MM.1S (cell line): ENCODE data around the gene CTDSP2.

Experiments
- DNase-seq: peaks from one replicate; pipeline ENCODE4 v3.0.0-alpha.2; 2015
- H2AFZ ChIP-seq: fragments of 300-600 bp; sonication (generic); 2 replicates; pipeline ENCODE4 v1.6.0; 2016; ENCODE audit warnings: antibody characterized with exemption, low read length
- H3F3A ChIP-seq: fragments of 300-600 bp; sonication (generic); 2 replicates; pipeline ENCODE4 v1.6.1; 2016; ENCODE audit warnings: mild to moderate bottlenecking, antibody characterized with exemption, low read length, moderate library complexity, mixed read lengths; ENCODE audit not compliant: insufficient read depth
- H3K27ac ChIP-seq: fragments of 300-600 bp; sonication (generic); 2 replicates; pipeline ENCODE4 v1.5.1; 2016; ENCODE audit warnings: mild to moderate bottlenecking, low read length
- H3K27me3 ChIP-seq: fragments of 300-600 bp; sonication (generic); replicated peaks from 2 replicates; pipeline ENCODE4 v1.6.0; 2016; ENCODE audit warnings: low read length; ENCODE audit not compliant: insufficient read depth
- H3K36me3 ChIP-seq: fragments of 300-600 bp; sonication (generic); replicated peaks from 2 replicates; pipeline ENCODE4 v1.6.1; 2016; ENCODE audit warnings: mild to moderate bottlenecking, low read length, mixed read lengths; ENCODE audit not compliant: insufficient read depth
- H3K4me1 ChIP-seq: fragments of 300-600 bp; sonication (generic); 2 replicates; pipeline ENCODE4 v1.6.1; 2016; ENCODE audit warnings: low read length, mixed read lengths
- H3K4me2 ChIP-seq: fragments of 300-600 bp; sonication (generic); 2 replicates; pipeline ENCODE4 v1.6.0; 2016; ENCODE audit warnings: low read depth, low read length
- H3K4me3 ChIP-seq: fragments of 300-600 bp; sonication (generic); 2 replicates; pipeline ENCODE4 v1.5.1; 2016; ENCODE audit warnings: low read length, mixed read lengths
- H3K79me2 ChIP-seq: fragments of 300-600 bp; sonication (generic); 2 replicates; pipeline ENCODE4 v1.6.1; 2016; ENCODE audit warnings: mixed run types, low read length, mixed read lengths
- H3K9ac ChIP-seq: fragments of 300-600 bp; sonication (generic); 2 replicates; pipeline ENCODE4 v1.6.1; 2016; ENCODE audit warnings: low read length, mixed read lengths
- H3K9me2 ChIP-seq: fragments of 300-600 bp; sonication (generic); replicated peaks from 2 replicates; pipeline ENCODE4 v1.6.1; 2016; ENCODE audit warnings: mild to moderate bottlenecking, low read length, mixed read lengths; ENCODE audit not compliant: insufficient read depth
- H3K9me3 ChIP-seq: fragments of 300-600 bp; sonication (generic); replicated peaks from 2 replicates; pipeline ENCODE4 v1.6.1; 2016; ENCODE audit warnings: mild to moderate bottlenecking, low read length, mixed read lengths; ENCODE audit not compliant: insufficient read depth
- H4K20me1 ChIP-seq: fragments of 300-600 bp; sonication (generic); 2 replicates; pipeline ENCODE4 v1.6.1; 2016; ENCODE audit warnings: mild to moderate bottlenecking, low read length, moderate library complexity, mixed read lengths; ENCODE audit not compliant: insufficient read depth
- EZH2 ChIP-seq: fragments of 300-600 bp; sonication (generic); optimal IDR thresholded peaks from 2 replicates; pipeline ENCODE3; 2017; ENCODE audit warnings: low read depth, mild to moderate bottlenecking, antibody characterized with exemption, low read length, mixed read lengths
- EZH2phosphoT487 ChIP-seq: fragments of 300-600 bp; sonication (generic); IDR thresholded peaks from 2 replicates; pipeline ENCODE4 v1.6.1; 2018; ENCODE audit warnings: antibody characterized with exemption, low read length
- TF ChIP-seq, protein P1 (sequence below): fragments of 300-600 bp; sonication (generic); IDR thresholded peaks from 2 replicates; pipeline ENCODE4 v1.5.1; 2016; ENCODE audit warnings: antibody characterized with exemption, low read length, mixed read lengths

The CTDSP2 gene

DNA sequence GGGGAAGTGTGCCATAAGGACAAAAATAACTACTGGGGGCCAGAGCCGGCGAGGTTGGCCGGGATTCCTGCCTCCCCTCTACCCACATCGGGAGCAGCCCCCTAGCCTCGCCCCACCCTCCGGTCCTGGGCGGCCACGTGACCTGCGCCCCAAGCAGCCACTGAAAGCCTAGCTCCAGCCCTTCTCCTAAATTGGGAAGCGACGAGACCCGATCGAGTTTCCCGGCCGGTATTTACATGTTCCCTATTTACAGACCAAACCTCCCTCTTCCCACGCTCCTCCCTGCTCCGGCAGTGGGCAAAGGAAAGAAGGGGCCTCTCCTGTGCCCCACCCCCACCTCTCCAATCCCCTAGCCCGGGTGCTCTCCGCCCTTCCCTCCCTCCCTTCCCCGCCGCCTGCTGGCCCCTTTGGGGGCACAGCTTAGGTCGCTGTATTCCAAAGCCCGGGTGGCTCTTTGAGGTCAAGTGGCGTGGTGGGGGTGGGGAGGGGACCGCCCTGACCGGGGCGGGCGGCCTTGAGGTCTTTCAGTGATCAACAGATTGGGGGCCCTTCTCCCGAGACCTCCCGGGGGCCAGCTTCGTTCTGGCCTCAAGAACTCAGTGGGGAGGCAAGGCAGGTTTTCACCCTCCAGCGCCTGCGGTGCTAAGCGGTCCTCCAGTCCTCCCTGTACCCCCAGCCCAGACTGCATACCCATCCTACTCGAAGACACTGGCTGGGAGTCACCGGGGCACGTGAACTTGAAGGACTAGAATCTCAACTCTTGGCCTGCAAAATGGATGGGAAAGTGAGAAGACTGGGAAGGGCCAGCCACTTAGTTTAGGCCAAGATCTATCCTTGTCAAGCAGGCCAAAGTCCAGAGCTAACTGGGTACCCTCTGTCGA lies 6.3 kb upstream of the CTDSP2 start:
- Histone ChIP-seq H4K20me1 (no peaks in the 10 kb centered on the region), H3K9me3 (no peaks in the 10 kb centered on the region), H3K27me3 (no peaks in the 10 kb centered on the region; the same call in 1 of the 2 replicates), H3F3A (no peaks in the 10 kb centered on the region), H3K4me3 (no peak overlapping the region), H3K4me2 (no peak overlapping the region), H3K36me3 (no peaks in the 10 kb centered on the region), H3K9me2 (no peaks in the 10 kb centered on the region), H3K27ac (no peak overlapping the region), H3K9ac (no peak overlapping the region), H3K4me1 (no peaks in the 10 kb centered on the region), H2AFZ (no peak overlapping the region), H3K79me2 (no peaks in the 10 kb centered on the region)
- TF ChIP-seq, protein P1, sequence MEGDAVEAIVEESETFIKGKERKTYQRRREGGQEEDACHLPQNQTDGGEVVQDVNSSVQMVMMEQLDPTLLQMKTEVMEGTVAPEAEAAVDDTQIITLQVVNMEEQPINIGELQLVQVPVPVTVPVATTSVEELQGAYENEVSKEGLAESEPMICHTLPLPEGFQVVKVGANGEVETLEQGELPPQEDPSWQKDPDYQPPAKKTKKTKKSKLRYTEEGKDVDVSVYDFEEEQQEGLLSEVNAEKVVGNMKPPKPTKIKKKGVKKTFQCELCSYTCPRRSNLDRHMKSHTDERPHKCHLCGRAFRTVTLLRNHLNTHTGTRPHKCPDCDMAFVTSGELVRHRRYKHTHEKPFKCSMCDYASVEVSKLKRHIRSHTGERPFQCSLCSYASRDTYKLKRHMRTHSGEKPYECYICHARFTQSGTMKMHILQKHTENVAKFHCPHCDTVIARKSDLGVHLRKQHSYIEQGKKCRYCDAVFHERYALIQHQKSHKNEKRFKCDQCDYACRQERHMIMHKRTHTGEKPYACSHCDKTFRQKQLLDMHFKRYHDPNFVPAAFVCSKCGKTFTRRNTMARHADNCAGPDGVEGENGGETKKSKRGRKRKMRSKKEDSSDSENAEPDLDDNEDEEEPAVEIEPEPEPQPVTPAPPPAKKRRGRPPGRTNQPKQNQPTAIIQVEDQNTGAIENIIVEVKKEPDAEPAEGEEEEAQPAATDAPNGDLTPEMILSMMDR, result no peak
- TF ChIP-seq EZH2phosphoT487, result no peak
- no peak for TF ChIP-seq EZH2
- DNase-seq, result no peak

DNA sequence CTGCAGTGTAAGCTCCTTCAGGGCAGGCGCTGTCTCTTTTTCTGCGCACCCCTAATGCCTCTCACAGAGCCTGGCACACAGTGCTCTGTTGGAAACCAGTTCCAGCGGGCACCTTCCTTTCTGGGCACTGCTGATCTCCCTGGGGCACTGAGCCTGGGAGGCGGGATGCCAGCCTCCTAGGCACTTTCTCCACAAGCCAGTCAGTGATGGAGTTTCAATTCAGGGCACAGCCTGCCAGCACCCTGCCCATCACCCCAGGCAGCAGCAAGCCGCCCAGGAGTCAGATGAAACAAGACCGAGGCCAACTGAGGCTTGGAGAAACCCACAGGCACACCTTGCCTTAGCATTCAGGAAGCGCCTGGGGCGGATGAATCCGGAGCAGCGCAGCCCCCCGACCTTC lies 5.7 kb upstream of the CTDSP2 start:
- H3K27ac ChIP-seq, result no peak overlapping the region
- H3K27me3 ChIP-seq, result no peaks in the 10 kb centered on the region; the same call in 1 of the 2 replicates
- H3K9me2 ChIP-seq, result no peaks in the 10 kb centered on the region
- no peaks in the 10 kb centered on the region for H3K36me3 ChIP-seq
- no peak overlapping the region for H3K4me3 ChIP-seq
- H3K79me2 ChIP-seq, result no peaks in the 10 kb centered on the region
- H3K9ac ChIP-seq, result no peak overlapping the region
- no peak overlapping the region for H2AFZ ChIP-seq
- peaks cover under 1% of the 10 kb centered on the region; the same call in 1 of the 2 replicates for H3K4me1 ChIP-seq
- H3K4me2 ChIP-seq, result no peak overlapping the region
- no peak for DNase-seq
- TF ChIP-seq EZH2, result no peak
- TF ChIP-seq, protein P1, result no peak
- TF ChIP-seq EZH2phosphoT487, result no peak
- H3K9me3 ChIP-seq, result no peaks in the 10 kb centered on the region
- H3F3A ChIP-seq, result no peaks in the 10 kb centered on the region
- no peaks in the 10 kb centered on the region for H4K20me1 ChIP-seq

DNA sequence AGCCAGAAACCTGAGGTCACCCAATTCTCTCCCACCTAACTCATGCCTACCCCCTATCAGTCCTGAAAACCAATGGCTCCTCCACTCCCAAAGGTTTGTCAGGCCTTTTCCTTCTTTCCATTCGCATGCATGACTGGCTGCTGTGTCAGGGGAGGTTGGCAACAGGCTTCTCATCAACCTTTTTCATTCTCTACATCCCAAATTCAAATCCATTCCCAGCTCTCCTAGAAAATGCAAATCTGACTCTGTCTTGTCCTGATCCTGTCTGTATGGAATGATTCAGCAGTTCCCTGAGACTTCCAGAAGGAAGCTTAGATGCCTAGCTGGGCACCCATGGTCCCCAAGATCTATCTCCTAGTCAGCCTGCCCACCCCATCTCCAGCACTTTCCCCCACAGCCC lies 5.0 kb upstream of the CTDSP2 start:
- H3K4me1 ChIP-seq, result peaks cover 2% of the 10 kb centered on the region; the same call in 1 of the 2 replicates
- DNase-seq, result no peak
- H2AFZ ChIP-seq, result no peak overlapping the region
- H3K36me3 ChIP-seq, result no peaks in the 10 kb centered on the region
- H3K27me3 ChIP-seq, result no peaks in the 10 kb centered on the region; the same call in 1 of the 2 replicates
- no peaks in the 10 kb centered on the region for H3K9me3 ChIP-seq
- H3K4me3 ChIP-seq, result no peak overlapping the region
- peaks cover 1% of the 10 kb centered on the region for H3K79me2 ChIP-seq
- no peak overlapping the region for H3K4me2 ChIP-seq
- H3K27ac ChIP-seq, result no peak overlapping the region
- no peaks in the 10 kb centered on the region for H4K20me1 ChIP-seq
- TF ChIP-seq, protein P1, result no peak
- no peak for TF ChIP-seq EZH2
- H3K9ac ChIP-seq, result no peak overlapping the region
- no peaks in the 10 kb centered on the region for H3F3A ChIP-seq
- no peaks in the 10 kb centered on the region for H3K9me2 ChIP-seq
